Caco-2 (cell line): Measurements from ENCODE around the gene LRP1B. TPM values are rescaled to one million over a fixed set of nuclear protein-coding genes. Genes with fewer than 3 reads are reported as not detected.

Source experiments
- BruUV-seq: library from RNA; stranded (reverse); fragments of 400-500 nt; replicated peaks from 2 replicates; lab custom pipeline; 2021; lab: Mats Ljungman, UMichigan
- CTCF ChIA-PET: fragments of 300-600 bp; sonication (Branson Sonifier 250); formaldehyde crosslinking; loops from one replicate; lab custom pipeline; 2022; ENCODE audit warnings: antibody characterized with exemption; lab: Charles Lee
- POLR2A ChIA-PET: fragments of 300-600 bp; sonication (Branson Sonifier 250); formaldehyde crosslinking; loops from one replicate; lab custom pipeline; 2022; ENCODE audit warnings: antibody characterized with exemption; lab: Charles Lee
- DNase-seq, 2 experiments: peaks; one replicate each; pipeline versions ENCODE4 v3.0.0 to v3.0.0-alpha.2; 2020 to 2022
- H3K27me3 ChIP-seq: replicated peaks from 2 replicates; pipeline ENCODE4 v1.6.0; 2011; ENCODE audit warnings: low read length; ENCODE audit not compliant: control insufficient read depth, insufficient read depth
- H3K36me3 ChIP-seq: 2 replicates; pipeline ENCODE4 v1.5.1; 2011; ENCODE audit warnings: low read length; ENCODE audit not compliant: control insufficient read depth, insufficient read depth
- H3K4me1 ChIP-seq: fragments of 250-450 bp; sonication (Bioruptor Pico); 2 replicates; pipeline ENCODE4 v1.5.1; 2020; ENCODE audit warnings: mild to moderate bottlenecking
- H3K4me3 ChIP-seq: 2 replicates; pipeline ENCODE4 v1.5.1; 2011; ENCODE audit warnings: low read depth, mild to moderate bottlenecking, control low read depth, low read length
- H3K9me3 ChIP-seq: fragments of 250-450 bp; sonication (Bioruptor Pico); 2 replicates; pipeline ENCODE4 v1.5.1; 2020; ENCODE audit warnings: mild to moderate bottlenecking, moderate library complexity
- H3K27ac Mint-ChIP-seq: one replicate; pipeline ENCODE4 v1.8.0; 2022; ENCODE audit warnings: mixed read lengths; ENCODE audit not compliant: unreplicated experiment
- H3K27me3 Mint-ChIP-seq: one replicate; pipeline ENCODE4 v1.8.0; 2022; ENCODE audit warnings: mixed read lengths; ENCODE audit not compliant: insufficient read depth, unreplicated experiment
- H3K36me3 Mint-ChIP-seq: one replicate; pipeline ENCODE4 v1.8.0; 2022; ENCODE audit warnings: mild to moderate bottlenecking, mixed read lengths; ENCODE audit not compliant: insufficient read depth, unreplicated experiment
- H3K4me1 Mint-ChIP-seq: one replicate; pipeline ENCODE4 v1.8.0; 2022; ENCODE audit warnings: low read depth, mixed read lengths; ENCODE audit not compliant: unreplicated experiment
- H3K4me3 Mint-ChIP-seq: one replicate; pipeline ENCODE4 v1.8.0; 2022; ENCODE audit warnings: mild to moderate bottlenecking, moderate library complexity, mixed read lengths; ENCODE audit not compliant: unreplicated experiment
- H3K9me3 Mint-ChIP-seq: one replicate; pipeline ENCODE4 v1.8.0; 2022; ENCODE audit warnings: mixed read lengths; ENCODE audit not compliant: unreplicated experiment
- CTCF ChIP-seq, 2 experiments: fragments of 200-600 bp in 1 of 2; IDR thresholded peaks; 1 replicate in 1 of 2; 2 replicates in 1 of 2; pipeline versions ENCODE4 v1.5.1 to v1.8.0; 2011 to 2022; ENCODE audit warnings: antibody characterized with exemption in 1 of 2, control low read depth in 1 of 2, inconsistent platforms in 1 of 2, low read depth in 1 of 2, low read length in 1 of 2, mild to moderate bottlenecking in 1 of 2, moderate library complexity in 1 of 2; ENCODE audit not compliant: insufficient read depth in 1 of 2, severe bottlenecking in 1 of 2, unreplicated experiment in 1 of 2
- intact Hi-C: fragments of 100-400 bp; cut with micrococcal nuclease; formaldehyde crosslinking; loops from one replicate; pipeline ENCODE4 v1.10.0; 2022; ENCODE audit not compliant: unreplicated experiment
- total RNA-seq: library from RNA; stranded (reverse); gene quantifications from 2 replicates; pipeline ENCODE4 v1.2.3, GENCODE V29; 2022

Gene LRP1B
- total RNA-seq, 1 experiment from 2014 or later: not detected

GRCh38 chr2:141496810-141497209 is 634.0 kb downstream of the LRP1B start:
- ChIA-PET CTCF (no interaction called here), POLR2A (no interaction called here)
- no peak overlapping the region for H3K4me3 ChIP-seq
- intact Hi-C loops: no loop called here
- Mint-ChIP-seq H3K36me3 (no peaks in the 10 kb centered on the region), H3K9me3 (no peaks in the 10 kb centered on the region), H3K4me1 (no peaks in the 10 kb centered on the region), H3K4me3 (no peak overlapping the region), H3K27me3 (no peaks in the 10 kb centered on the region), H3K27ac (no peak overlapping the region)
- no peak for DNase-seq
- TF ChIP-seq CTCF (IDR thresholded peaks at IDR 0.05; ENCODE audit: insufficient read depth in 1 of 2, low read depth in 1 of 2, low read length in 1 of 2, severe bottlenecking in 1 of 2, unreplicated experiment in 1 of 2): no peak
- H3K27me3 ChIP-seq: no peaks in the 10 kb centered on the region
- H3K36me3 ChIP-seq: no peaks in the 10 kb centered on the region
- H3K9me3 ChIP-seq: no peaks in the 10 kb centered on the region
- no peaks in the 10 kb centered on the region for H3K4me1 ChIP-seq
- no TSS peak for BruUV-seq

- POLR2A ChIA-PET: no interaction called here
- Mint-ChIP-seq H3K27ac (no peak overlapping the region), H3K36me3 (no peaks in the 10 kb centered on the region), H3K4me3 (no peak overlapping the region), H3K9me3 (no peaks in the 10 kb centered on the region), H3K4me1 (no peaks in the 10 kb centered on the region), H3K27me3 (no peaks in the 10 kb centered on the region)
- intact Hi-C loops: no loop called here
- Histone ChIP-seq H3K9me3 (no peaks in the 10 kb centered on the region), H3K4me3 (no peak overlapping the region), H3K27me3 (no peaks in the 10 kb centered on the region), H3K4me1 (no peaks in the 10 kb centered on the region), H3K36me3 (no peaks in the 10 kb centered on the region)
- DNase-seq: no peak
- CTCF ChIA-PET: no interaction called here
- BruUV-seq: no TSS peak
- TF ChIP-seq CTCF (IDR thresholded peaks at IDR 0.05; ENCODE audit: insufficient read depth in 1 of 2, low read depth in 1 of 2, low read length in 1 of 2, severe bottlenecking in 1 of 2, unreplicated experiment in 1 of 2): no peak
Measured at GRCh38 chr2:141493936-141494335, 636.9 kb downstream of the LRP1B start.

- intact Hi-C loops: no loop called here
Measured at GRCh38 chr2:141492816-141493215, 638.0 kb downstream of the LRP1B start.

More at GRCh38 chr2:141492816-141493215, 638.0 kb downstream of the LRP1B start:
- ChIA-PET CTCF (no interaction called here), POLR2A (no interaction called here)
- no peak for DNase-seq
- H3K27me3 Mint-ChIP-seq: no peaks in the 10 kb centered on the region
- no peaks in the 10 kb centered on the region for H3K36me3 ChIP-seq
- no peak overlapping the region for H3K4me3 ChIP-seq
- H3K9me3 Mint-ChIP-seq: no peaks in the 10 kb centered on the region
- no peaks in the 10 kb centered on the region for H3K27me3 ChIP-seq
- H3K4me3 Mint-ChIP-seq: no peak overlapping the region
- H3K9me3 ChIP-seq: no peaks in the 10 kb centered on the region
- TF ChIP-seq CTCF (IDR thresholded peaks at IDR 0.05; ENCODE audit: insufficient read depth in 1 of 2, low read depth in 1 of 2, low read length in 1 of 2, severe bottlenecking in 1 of 2, unreplicated experiment in 1 of 2): no peak
- no peaks in the 10 kb centered on the region for H3K4me1 ChIP-seq
- H3K36me3 Mint-ChIP-seq: no peaks in the 10 kb centered on the region
- H3K27ac Mint-ChIP-seq: no peak overlapping the region
- H3K4me1 Mint-ChIP-seq: no peaks in the 10 kb centered on the region
- no TSS peak for BruUV-seq
